Fibroblast of the conjunctiva (primary cell): ENCODE measurements around the gene GDPGP1.
A peak's percentile ranks its signal among the peaks of the same experiment; 100 is the strongest.
"Not testable (repeated sequence)": the region's sequence is repeated elsewhere in the genome, so short reads cannot be mapped to it uniquely, and the experiment has no call there.

Source experiments
- DNase-seq: peaks from one replicate; pipeline ENCODE4 v3.0.0-alpha.2; 2010; ENCODE audit warnings: low read depth

The GDPGP1 gene

DNA sequence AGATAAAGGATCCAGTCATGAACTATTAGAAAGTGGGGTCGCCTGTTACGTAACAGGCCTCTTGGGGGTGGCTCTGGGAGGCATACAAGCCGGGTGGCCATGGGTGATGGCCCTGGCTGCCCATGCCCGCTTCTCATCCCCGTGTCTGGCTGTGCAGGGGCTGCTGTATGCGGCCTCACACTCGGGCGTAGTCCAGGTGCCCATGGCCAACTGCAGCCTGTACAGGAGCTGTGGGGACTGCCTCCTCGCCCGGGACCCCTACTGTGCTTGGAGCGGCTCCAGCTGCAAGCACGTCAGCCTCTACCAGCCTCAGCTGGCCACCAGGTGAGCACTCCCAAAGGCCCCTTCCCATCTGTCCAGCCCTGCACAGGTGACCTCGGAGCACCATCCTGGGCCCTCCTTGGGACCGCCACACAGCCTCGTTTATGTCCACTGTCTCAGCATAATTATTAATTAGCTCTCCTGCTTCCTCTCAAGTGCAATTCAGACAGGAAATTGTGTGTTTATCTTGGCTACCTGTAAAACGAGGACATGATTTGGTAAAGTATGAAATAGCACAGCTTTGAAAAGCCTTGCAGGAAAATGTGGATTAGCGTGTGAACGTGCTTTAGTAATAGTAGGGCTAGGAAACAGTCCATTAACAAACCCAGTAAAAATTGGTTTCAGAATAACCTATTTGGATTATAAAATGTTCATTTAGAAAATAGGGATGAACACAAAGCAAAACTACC is 8.3 kb upstream of the GDPGP1 start:
- DNase-seq: no peak

DNA sequence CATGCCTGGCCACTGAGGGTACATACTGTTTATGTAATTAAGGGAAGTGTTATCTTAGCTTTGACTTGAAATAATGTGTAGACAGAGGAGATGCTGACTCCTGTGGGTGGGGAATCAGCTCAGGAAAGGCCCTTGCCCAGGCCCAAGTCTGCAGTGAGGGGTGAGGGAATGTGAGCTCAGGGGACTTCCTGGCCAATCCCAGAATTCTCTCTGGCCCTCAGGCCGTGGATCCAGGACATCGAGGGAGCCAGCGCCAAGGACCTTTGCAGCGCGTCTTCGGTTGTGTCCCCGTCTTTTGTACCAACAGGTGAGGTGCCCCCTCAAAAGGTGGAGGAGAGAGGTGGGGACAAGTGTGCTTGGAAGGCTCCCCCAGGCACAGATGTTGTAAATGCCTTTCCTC is 6.7 kb upstream of the GDPGP1 start:
- DNase-seq: no peak

DNA sequence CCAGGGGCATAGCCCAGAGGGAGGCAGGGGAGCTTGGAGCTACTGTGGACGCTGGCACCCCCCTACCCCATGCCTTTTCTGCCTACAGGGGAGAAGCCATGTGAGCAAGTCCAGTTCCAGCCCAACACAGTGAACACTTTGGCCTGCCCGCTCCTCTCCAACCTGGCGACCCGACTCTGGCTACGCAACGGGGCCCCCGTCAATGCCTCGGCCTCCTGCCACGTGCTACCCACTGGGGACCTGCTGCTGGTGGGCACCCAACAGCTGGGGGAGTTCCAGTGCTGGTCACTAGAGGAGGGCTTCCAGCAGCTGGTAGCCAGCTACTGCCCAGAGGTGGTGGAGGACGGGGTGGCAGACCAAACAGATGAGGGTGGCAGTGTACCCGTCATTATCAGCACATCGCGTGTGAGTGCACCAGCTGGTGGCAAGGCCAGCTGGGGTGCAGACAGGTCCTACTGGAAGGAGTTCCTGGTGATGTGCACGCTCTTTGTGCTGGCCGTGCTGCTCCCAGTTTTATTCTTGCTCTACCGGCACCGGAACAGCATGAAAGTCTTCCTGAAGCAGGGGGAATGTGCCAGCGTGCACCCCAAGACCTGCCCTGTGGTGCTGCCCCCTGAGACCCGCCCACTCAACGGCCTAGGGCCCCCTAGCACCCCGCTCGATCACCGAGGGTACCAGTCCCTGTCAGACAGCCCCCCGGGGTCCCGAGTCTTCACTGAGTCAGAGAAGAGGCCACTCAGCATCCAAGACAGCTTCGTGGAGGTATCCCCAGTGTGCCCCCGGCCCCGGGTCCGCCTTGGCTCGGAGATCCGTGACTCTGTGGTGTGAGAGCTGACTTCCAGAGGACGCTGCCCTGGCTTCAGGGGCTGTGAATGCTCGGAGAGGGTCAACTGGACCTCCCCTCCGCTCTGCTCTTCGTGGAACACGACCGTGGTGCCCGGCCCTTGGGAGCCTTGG is 5.9 kb upstream of the GDPGP1 start:
- no peak for DNase-seq

DNA sequence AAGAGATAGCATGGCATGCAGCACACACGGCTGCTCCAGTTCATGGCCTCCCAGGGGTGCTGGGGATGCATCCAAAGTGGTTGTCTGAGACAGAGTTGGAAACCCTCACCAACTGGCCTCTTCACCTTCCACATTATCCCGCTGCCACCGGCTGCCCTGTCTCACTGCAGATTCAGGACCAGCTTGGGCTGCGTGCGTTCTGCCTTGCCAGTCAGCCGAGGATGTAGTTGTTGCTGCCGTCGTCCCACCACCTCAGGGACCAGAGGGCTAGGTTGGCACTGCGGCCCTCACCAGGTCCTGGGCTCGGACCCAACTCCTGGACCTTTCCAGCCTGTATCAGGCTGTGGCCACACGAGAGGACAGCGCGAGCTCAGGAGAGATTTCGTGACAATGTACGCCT is 5.0 kb upstream of the GDPGP1 start:
- DNase-seq: no peak

- no peak for DNase-seq
Measured at GRCh38 chr15:90230071-90230494, 3.9 kb upstream of the GDPGP1 start.

DNA sequence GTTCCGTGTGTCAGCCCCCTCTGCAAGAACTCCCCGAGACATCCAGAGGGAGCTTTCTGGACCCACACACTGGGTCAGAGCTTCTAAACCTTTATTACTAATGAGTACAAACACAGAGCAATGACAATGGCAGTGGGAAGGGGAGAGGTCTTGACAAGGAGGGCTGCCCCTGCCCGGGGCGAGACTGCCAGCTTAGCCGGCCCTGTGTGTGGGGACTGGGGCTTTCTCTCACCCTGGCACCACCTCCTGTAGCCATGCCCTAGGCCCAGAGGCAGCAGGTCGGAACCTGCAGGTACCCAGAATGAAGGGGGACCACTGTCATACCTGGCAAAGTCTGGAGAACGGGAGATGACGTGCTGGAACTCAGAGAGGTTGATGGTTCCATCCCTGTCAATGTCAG is 3.4 kb upstream of the GDPGP1 start:
- DNase-seq: no peak

- no peak for DNase-seq
Measured at GRCh38 chr15:90231028-90232017, 2.7 kb upstream of the GDPGP1 start.

DNA sequence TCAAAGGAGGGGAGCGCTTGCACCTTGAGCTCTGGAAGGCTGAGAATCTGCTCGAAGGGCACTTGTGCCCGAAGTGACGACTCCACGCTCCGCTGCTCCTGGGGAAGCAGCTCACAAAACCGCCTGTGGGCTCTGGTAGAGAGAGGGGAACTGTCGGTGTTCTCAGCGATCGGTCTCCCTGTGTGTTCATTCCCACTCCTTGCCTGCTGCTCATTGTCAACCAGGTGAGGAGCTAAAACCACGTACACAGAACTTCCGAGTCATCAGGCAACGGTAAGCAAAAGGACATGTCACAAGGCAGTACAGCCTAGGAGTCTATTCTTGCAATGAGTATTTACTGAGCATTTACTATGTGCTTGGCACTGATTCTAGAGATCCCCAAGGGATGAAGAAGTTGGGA is 1.8 kb upstream of the GDPGP1 start:
- DNase-seq: no peak

DNA sequence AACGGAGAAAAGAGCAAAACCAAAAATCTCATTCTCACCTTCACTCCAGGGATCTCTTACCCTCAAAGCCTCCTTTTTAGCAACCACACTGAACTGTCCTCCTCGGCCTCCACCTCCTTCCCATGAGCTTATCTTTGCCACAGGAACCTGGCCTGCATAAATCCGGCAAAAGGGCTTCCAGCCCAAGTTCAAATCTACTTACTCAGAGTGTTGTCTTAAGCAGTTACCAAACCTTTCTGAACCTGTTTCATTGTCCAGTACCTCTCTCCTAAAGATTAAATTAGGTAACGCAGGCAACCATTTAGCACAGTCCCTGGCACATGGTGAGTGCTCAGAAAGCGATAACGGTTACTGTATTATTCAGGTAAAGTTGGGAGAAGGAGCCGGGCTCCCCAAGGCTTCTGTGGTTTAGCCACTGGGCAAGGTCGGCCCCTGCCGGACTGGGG is 1.0 kb upstream of the GDPGP1 start:
- no peak for DNase-seq

DNA sequence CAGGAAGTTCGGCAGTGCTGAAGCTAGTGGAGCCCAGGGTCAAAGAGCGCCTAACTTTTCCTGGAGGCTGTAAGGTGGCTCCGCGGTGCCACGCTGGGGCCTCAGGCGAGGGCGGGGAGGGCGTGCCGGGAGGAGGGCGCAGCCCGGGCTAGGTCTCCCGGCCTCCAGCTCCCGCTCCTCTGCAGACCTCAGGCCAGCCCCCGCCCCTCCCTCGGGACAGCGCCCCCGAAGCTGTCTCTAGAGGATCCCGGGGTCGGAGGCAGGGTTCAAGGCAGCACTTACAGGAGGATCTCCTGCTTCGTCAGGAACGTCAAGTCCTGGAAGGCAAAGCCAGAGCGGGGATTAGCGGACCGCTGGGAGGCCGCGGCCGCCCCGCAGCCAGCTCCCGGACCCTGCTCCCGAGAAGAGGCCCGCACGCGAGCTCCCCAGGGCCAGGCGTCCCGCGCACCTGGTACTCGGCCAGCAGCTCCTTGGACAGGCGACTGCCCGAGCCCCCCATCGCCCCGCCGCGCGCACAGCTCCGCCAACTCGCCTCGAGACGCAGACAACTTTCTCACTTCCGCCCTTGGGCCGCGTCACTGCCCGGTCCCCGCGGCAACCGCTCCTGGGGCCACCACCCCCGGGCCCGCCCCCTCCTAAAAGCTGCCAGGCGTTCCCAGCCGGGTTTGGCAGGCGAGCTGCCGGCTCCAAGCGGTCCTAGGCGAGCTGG is 468 bp upstream of the GDPGP1 start, which contains the start of gene CIB1:
CIB1 (minus strand) TSS at position 555 of the 709 bp plus-strand sequence; CDS start at position 499, 56 bp downstream.
- DNase-seq: peak; percentile 92

- no peak for DNase-seq
Measured at GRCh38 chr15:90239371-90239770, 5.4 kb downstream of the GDPGP1 start.

- no peak for DNase-seq
Measured at GRCh38 chr15:90240856-90241255, 6.8 kb downstream of the GDPGP1 start.

GRCh38 chr15:90241343-90242192 is 7.6 kb downstream of the GDPGP1 start:
- no peak for DNase-seq

DNA sequence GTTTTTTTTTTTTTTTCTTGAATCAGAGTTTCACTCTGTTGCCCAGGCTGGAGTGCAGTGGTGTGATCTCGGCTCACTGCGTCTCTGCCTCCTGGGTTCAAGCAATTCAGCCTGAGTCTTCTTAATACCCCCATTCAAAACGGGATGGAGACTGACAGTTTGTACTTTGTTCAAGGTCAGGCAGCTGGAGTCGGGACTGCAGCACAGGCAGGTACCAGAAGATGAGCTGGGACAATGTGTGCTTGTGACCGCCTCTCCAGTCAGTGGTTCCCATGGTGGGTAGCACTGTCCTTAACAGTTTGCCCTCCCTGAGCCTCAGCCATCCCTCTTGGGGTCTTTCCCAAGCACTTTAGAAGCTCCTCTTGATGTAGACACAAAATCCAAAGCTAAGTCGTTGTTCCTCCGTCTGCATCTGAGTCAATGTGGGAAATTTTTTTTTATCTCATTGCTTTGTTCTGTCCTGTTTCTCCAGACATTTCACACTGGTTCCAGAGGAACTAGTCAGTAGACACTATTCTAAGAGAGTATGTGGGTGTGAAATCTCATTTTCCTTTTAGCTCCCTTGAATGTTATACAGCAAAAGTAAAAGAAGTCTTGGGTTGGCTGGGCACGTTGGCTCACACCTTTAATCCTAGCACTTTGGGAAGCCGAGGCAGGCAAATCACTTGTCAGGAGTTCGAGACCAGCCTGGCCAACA is 10.1 kb downstream of the GDPGP1 start:
- no peak for DNase-seq

- no peak for DNase-seq
Measured at GRCh38 chr15:90248789-90249202, 14.8 kb downstream of the GDPGP1 start.

DNA sequence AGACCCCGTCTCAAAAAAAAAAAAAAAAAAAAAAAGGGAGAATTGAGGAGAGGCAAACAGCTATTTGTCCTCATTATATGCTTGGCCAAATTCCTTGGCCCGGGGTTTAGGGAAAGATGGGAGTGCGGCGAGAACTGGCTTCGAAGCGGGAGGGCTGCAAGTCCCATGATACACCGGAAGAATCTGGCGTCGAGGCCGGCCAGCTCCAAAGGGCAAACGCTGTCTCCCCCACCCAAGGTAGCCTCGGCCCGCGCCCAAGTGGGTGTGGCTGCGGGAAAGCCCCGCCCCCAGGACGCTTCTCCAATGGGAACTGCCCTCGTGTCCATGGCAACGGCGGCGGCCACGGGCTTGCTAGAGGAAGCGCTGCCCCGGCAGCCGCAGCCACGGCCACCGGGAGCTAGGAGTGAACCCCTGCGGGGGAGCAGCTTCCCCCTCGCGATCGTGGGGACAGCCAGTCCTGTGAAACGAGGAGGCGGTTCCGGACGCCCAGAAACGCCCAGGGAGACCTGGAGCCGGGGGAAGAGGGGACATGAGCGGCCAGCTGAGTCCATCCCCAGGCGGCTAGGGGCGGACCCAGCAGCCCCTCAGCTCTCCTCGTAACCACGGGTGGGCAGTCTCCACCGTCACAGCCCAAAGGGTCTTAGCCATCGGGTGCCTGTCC is 15.3 kb downstream of the GDPGP1 start, which contains the start of gene TTLL13:
TTLL13 (plus strand) TSS at position 354 of the 661 bp plus-strand sequence. CDS start 1,075 bp downstream, outside the sequence.
- DNase-seq: peak; percentile 64

DNA sequence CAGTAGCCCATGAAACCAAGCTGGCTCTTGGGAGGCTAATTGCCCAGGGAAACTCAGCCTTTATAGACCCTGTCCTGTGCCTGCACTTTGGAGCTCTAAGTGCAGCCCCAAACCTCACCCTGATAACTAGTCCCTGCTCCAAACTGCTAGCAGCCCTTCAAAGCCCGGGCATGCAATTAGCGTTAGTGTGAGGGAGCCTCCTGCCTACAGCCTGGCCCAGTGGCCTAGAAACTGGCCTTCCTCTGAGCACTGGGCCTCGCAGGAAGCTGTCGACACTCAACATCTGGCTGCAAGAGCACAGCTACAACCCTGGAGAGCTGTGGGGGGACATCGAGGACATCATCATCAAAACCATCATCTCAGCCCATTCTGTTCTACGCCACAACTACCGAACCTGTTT is 23.8 kb downstream of the GDPGP1 start:
- DNase-seq: no peak

DNA sequence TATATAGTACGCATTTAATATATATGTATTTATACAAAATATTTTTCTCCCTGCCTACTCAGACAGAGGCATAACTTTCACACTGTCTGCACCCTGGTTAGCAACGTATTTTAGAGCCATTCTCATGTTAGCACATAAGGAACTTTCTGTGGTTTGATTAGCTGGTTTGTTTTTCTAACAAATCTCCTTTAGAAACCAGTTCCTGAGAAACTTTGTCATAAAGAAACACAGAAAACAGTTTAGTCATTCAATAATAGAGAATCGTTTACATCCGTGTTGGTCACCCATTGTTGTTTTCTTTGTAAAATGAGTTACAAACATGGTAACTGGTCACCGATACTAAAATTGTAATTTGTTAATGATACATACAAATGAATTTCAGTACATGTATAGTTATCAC is 25.5 kb downstream of the GDPGP1 start:
- DNase-seq: no peak

DNA sequence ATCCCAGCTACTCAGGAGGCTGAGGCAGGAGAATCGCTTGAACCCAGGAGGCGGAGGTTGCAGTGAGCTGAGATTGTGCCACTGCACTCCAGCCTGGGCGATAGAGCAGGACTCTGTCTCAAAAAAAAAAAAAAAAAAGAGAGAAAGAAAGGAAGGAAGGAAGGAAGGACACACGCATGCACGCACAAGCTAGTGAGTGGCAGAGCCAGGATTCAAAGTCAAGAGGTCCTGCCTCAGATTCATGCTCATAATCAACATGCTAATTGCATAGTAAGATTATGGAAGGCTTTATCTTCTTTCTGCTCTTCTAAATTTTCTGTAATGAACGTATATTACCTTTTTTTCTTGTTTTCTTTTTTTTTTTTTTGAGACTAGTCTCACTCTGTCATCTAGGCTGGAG is 26.7 kb downstream of the GDPGP1 start:
- DNase-seq: not testable (repeated sequence)
